ELF-1 (cell line): Measurements from ENCODE around the gene DELE1.
"Not testable (repeated sequence)": the region's sequence is repeated elsewhere in the genome, so short reads cannot be mapped to it uniquely, and the experiment has no call there.

Experiments
- DNase-seq: peaks from one replicate; pipeline ENCODE4 v3.0.0-alpha.2; 2016; ENCODE audit warnings: low read depth, low spot score

Gene DELE1

DNA sequence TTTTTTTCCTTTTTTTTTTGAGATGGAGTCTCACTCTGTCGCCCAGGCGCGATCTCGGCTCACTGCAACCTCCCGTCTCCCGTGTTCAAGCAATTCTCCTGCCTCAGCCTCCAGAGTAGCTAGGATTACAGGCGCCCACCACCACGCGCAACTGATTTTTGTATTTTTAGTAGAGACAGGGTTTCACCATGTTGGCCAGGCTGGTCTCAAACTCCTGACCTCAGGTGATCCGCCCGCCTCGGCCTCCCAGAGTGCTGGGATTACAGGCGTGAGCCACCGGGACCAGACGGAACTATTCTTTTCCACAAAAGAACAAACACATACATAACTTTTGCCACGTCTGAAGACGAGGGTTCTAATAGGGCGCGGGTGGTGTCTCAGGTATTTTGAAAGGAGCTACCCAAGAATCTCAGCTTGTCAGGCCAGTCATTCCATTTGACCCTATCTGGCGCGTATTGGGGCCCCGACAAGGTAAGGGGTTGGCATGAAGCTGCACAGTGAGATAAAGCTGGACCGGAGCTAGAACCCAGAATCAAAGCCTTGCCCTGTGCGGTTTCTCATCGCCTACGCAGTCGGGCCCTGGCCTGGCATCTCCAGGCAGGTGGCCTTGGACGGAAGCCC, 734 bp upstream of the DELE1 start:
- DNase-seq = not testable (repeated sequence)

- no peak for DNase-seq
Measured at GRCh38 chr5:141926434-141926833, 2.8 kb downstream of the DELE1 start.

- DNase-seq = no peak
Measured at GRCh38 chr5:141928051-141928450, 4.4 kb downstream of the DELE1 start.

DNA sequence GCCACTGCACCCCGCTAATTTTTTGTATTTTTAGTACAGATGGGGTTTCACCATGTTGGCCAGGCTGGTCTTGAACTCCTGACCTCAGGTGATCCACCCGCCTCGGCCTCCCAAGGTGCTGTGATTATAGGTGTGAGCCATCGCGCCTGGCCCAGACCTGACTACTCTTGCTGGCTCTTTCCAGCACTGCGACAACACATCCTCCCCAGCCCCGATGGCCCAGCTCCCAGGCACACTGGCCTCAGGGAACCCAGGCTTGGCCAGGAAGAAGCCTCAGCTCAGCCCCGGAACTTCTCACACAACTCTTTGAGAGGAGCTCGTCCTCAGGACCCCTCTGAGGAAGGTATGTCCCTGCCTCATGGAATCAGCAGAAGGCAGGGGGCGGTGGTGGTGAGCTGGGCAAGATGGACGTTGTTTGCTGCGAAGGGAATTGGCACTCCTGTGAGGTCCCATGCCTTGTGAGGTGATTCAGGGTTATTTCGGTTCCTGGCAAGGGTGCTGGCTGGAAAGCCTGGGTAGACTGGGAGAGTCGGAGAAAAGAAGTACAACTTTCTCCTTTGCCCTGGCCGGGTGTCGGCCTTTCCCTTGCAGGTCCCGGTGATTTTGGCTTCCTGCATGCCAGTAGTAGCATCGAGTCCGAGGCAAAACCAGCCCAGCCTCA, 5.9 kb downstream of the DELE1 start:
- DNase-seq = no peak

DNA sequence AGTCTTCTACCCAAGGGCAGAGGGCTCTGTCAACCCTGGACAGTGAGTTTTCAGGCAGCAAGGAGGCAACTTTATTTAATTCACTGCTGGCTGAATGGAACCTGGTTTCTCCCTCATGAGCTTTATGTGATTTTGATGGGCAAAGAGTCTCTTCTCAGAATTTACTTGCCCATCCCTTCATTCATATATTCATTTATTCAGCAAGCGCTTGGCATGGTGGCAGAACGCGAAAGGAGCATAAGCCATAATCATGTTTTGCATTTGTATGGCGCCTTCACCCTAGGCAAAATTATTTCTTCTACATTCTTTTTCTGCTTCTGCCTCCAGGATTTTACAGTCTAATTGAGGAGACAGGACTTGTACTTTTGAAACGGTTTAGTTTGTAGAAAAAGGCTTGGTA, 8.0 kb downstream of the DELE1 start:
- no peak for DNase-seq

DNA sequence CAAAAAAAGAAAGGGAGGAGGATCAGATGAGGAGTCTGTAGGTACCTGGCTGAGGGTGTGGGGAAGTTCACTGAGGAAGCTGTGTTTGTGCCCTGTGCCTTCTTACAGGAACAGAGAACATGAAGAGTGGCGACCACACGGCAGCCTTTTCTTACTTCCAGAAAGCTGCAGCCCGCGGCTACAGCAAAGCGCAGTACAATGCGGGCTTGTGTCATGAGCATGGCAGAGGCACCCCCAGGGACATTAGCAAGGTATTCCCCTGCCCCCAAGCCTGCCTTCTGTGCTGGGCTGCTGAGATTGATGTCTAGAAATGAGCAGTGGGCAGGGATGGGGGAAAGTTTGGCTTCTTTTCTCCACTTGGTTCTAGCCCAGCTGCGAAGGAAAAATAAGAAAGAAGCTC, 9.5 kb downstream of the DELE1 start:
- no peak for DNase-seq

GRCh38 chr5:141934099-141934844, 10.6 kb downstream of the DELE1 start:
- DNase-seq = no peak

DNA sequence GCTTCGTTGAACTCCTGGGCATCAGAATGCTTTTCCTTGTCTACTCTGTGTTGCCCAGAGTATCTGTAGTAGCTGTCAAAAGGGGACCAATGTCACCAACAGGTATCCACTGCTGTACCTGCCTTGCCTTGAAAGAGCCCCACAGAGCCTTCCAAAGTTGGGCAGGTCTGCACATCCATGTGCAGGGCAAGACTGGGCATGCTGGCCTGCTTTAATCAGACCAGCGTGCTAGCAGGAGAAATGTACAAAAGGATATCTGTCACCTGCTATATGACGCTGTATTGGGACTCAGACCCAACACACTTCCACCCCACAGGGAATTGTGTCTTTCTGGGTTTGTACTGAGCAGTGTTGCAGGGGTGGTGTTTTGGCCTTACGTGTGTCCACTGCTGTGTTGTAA, 11.9 kb downstream of the DELE1 start:
- DNase-seq = no peak

GRCh38 chr5:141940695-141941271, 17.1 kb downstream of the DELE1 start:
- no peak for DNase-seq

DNA sequence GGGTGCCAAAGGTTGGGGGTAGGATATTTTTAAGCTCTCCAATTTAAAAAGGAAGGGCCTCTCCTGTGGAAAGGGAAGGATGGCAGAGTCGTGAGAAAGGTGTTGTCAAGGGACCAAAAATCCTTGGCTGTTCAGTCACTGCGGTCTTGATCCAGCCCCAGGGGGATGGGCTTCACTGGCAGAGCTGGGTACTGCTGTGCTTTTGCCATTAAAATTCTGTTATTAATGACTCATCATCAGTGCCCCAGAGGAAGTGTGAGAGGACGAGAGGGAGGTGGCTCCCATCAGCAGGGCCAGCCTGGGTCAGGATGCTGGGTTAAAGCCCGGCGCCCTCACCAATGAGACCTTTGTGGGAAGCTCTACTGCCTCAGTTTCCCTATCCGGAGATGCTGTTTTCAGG, 17.6 kb downstream of the DELE1 start:
- no peak for DNase-seq

DNA sequence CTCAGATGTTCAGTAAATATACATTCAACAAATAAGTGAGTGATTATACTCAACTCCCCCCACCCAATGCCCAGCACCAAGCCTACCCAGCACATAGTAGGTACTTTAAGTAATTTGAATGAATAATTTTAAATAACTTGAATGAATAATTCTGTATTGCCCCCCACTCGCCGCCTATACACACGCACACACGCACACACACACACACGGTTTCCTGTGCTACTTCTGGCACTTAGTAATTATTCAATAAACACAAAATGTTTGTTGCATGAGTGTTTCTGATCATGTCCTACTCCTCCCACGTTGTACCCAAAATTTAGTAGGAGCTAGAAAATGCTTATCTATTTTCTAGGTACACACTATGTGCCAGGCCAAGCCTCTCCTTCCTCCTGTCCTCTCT, 18.1 kb downstream of the DELE1 start:
- no peak for DNase-seq

- no peak for DNase-seq
Measured at GRCh38 chr5:141942185-141942857, 18.6 kb downstream of the DELE1 start.

GRCh38 chr5:141944076-141944475, 20.4 kb downstream of the DELE1 start:
- DNase-seq = no peak

DNA sequence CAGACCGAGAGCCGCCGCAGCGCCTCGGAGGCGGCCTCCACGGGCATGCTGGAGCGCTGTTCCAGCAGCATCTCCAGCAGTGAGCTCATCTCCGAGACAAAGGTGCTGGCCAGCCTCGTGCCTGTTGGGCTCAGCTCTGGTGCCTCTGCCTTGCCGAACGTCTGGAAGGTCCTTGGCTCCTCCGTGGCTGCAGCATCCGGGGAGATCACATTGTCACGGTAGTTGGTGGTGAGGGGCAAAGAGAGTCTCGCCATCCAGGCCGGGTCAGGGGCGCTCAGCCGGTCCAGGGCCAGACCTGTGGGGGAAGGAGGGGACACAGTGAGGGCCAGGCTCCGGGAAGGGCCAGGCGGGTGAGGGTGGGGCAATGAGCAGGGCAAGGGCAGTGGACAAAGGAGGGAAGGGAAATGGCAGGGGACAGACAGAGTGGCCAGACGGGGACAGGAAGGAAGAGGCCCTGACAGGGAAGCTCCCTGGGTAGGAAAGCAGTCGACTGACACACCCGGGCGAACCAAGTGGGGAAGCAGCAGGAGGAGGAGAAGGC, 21.9 kb downstream of the DELE1 start:
- peak; percentile 72 for DNase-seq

- no peak for DNase-seq
Measured at GRCh38 chr5:141947316-141947715, 23.6 kb downstream of the DELE1 start.

- no peak for DNase-seq
Measured at GRCh38 chr5:141948812-141949211, 25.1 kb downstream of the DELE1 start.

DNA sequence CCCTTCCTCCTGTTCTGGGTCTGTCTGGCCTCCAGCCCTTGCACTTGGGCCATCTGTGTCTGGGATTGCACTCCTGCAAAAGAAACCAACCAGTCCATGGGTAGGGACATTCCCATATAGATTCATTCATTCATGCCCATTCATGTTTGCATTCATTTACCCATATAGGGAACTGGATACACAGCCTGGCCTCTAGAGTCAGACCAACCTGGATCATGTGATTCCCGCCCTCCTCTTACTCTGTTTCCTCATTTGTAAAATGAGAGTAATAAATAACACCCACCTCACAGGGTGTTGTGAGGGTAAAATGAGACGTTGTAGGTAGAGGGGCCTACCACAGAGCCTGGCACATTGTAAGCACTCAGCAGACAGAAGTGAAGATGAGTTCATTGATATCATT, 25.8 kb downstream of the DELE1 start:
- DNase-seq = no peak

- no peak for DNase-seq
Measured at GRCh38 chr5:141950207-141951005, 26.7 kb downstream of the DELE1 start.

DNA sequence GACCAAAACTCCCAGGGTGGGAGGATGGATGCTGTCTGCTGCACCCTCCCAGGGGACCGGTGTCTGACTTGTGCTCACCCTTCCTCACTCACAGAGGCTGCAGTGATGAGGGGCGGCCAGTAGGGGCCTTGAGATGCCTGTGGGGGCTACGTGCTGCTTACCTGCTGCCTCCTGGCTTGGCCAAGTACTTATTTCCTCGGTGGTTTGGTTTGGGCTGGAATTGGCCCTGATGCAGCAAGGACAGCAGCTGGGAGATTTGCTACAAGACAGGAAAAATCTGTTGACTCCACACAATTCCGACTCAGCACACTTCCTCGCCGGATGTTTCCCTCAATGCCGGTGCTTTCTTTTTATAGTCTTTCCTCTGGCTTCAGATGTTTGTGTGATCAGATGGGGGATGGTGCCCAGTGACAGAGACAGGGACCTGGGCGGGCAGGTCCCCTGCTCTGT, 27.7 kb downstream of the DELE1 start:
- DNase-seq = peak; percentile 72

GRCh38 chr5:141952020-141952419, 28.3 kb downstream of the DELE1 start:
- DNase-seq = no peak

- DNase-seq = no peak
Measured at GRCh38 chr5:141954194-141954593, 30.5 kb downstream of the DELE1 start.
